Liver (tissue), 9 donors: ENCODE measurements around the gene MAGEC1. TPM values are rescaled to one million over a fixed set of nuclear protein-coding genes. Genes with fewer than 3 reads are reported as not detected.
"Not testable (repeated sequence)": the region's sequence is repeated elsewhere in the genome, so short reads cannot be mapped to it uniquely, and the experiment has no call there.

Experiments
- DNase-seq: peaks from one replicate; pipeline ENCODE4 v3.0.0-alpha.2; 2017; ENCODE audit warnings: low spot score
- H3K27ac ChIP-seq, 2 donors: one replicate each; pipeline ENCODE4 v1.7.0; 2013; ENCODE audit warnings: inconsistent platforms in 2 of 2, low read length in 2 of 2, control low read depth in 1 of 2, low read depth in 1 of 2, mild to moderate bottlenecking in 1 of 2
- H3K27me3 ChIP-seq, 4 donors: one replicate each; pipeline versions ENCODE4 v1.6.1 to v1.7.0; 2013; ENCODE audit warnings: low read length in 3 of 4, inconsistent platforms in 1 of 4, mild to moderate bottlenecking in 1 of 4, moderate library complexity in 1 of 4; ENCODE audit not compliant: control insufficient read depth in 4 of 4, insufficient read depth in 4 of 4
- H3K36me3 ChIP-seq, 4 donors: one replicate each; pipeline versions ENCODE4 v1.6.1 to v1.7.0; 2013; ENCODE audit warnings: low read length in 3 of 4, mild to moderate bottlenecking in 3 of 4, low read depth in 1 of 4, moderate library complexity in 1 of 4; ENCODE audit not compliant: control insufficient read depth in 4 of 4, insufficient read depth in 3 of 4
- H3K4me1 ChIP-seq, 4 donors: one replicate each; pipeline versions ENCODE4 v1.6.1 to v1.7.0; 2013; ENCODE audit warnings: low read length in 3 of 4, mild to moderate bottlenecking in 3 of 4, moderate library complexity in 1 of 4; ENCODE audit not compliant: control insufficient read depth in 4 of 4, insufficient read depth in 4 of 4
- H3K4me3 ChIP-seq, 3 donors: one replicate each; pipeline versions ENCODE4 v1.6.1 to v1.7.0; 2013; ENCODE audit warnings: low read length in 3 of 3, control low read depth in 1 of 3, low read depth in 1 of 3, mild to moderate bottlenecking in 1 of 3
- H3K9ac ChIP-seq, 2 donors: one replicate each; pipeline ENCODE4 v1.7.0; 2013; ENCODE audit warnings: low read length in 2 of 2, mild to moderate bottlenecking in 2 of 2, moderate library complexity in 2 of 2, control low read depth in 1 of 2, low read depth in 1 of 2
- H3K9me3 ChIP-seq, 4 donors: one replicate each; pipeline versions ENCODE4 v1.6.1 to v1.7.0; 2013; ENCODE audit warnings: low read length in 3 of 4; ENCODE audit not compliant: control insufficient read depth in 4 of 4
- EGR1 ChIP-seq, 2 donors: IDR thresholded peaks; 2 replicates each; pipeline ENCODE4 v1.6.1; 2016 to 2018; ENCODE audit warnings: antibody characterized with exemption in 2 of 2, low read depth in 2 of 2
- FOXA2 ChIP-seq: IDR thresholded peaks from 2 replicates; pipeline ENCODE4 v1.6.1; 2016; ENCODE audit warnings: antibody characterized with exemption
- GABPA ChIP-seq, 2 donors: IDR thresholded peaks in 1 of 2; conservative IDR thresholded peaks in 1 of 2; 2 replicates each; pipeline ENCODE4 v1.6.1; 2016; ENCODE audit warnings: antibody characterized with exemption in 2 of 2, mild to moderate bottlenecking in 1 of 2, moderate library complexity in 1 of 2
- HNF4A ChIP-seq, 2 donors: conservative IDR thresholded peaks; 2 replicates each; pipeline ENCODE4 v1.6.1; 2016; ENCODE audit warnings: antibody characterized with exemption in 2 of 2, mild to moderate bottlenecking in 2 of 2
- HNF4G ChIP-seq: IDR thresholded peaks from 2 replicates; pipeline ENCODE4 v1.6.1; 2016; ENCODE audit warnings: antibody characterized with exemption
- JUND ChIP-seq, 2 donors: IDR thresholded peaks; 2 replicates each; pipeline ENCODE4 v1.6.1; 2016; ENCODE audit warnings: antibody characterized with exemption in 2 of 2
- RAD21 ChIP-seq, 2 donors: IDR thresholded peaks; 2 replicates each; pipeline ENCODE4 v1.6.1; 2016; ENCODE audit warnings: antibody characterized with exemption in 2 of 2, mild to moderate bottlenecking in 2 of 2
- SP1 ChIP-seq: IDR thresholded peaks from 2 replicates; pipeline ENCODE4 v1.6.1; 2018; ENCODE audit warnings: antibody characterized with exemption, mild to moderate bottlenecking
- TAF1 ChIP-seq: conservative IDR thresholded peaks from 2 replicates; pipeline ENCODE4 v1.6.1; 2016; ENCODE audit warnings: antibody characterized with exemption, mild to moderate bottlenecking
- YY1 ChIP-seq: IDR thresholded peaks from 2 replicates; pipeline ENCODE4 v1.6.1; 2016; ENCODE audit warnings: antibody characterized with exemption, mild to moderate bottlenecking
- WGBS: extraction: QIAGEN DNeasy Blood & Tissue Kit; methylation state at CpG from one replicate; pipeline ENCODE4 v1.1.7; 2013; 5-methylcytosine and 5-hydroxymethylcytosine counted together
- polyA plus RNA-seq, 2 donors: library from polyadenylated mRNA; stranded (reverse) in 1 of 2; unstranded in 1 of 2; fragments of 200-250 nt in 1 of 2; fragments of >200 nt in 1 of 2; fragmentation: Nextera tagmentation in 1 of 2; extraction: Ambion mirVana in 1 of 2; gene quantifications; one replicate each; pipeline versions ENCODE4 v1.2.1 to v1.2.3, GENCODE V29; 2013 to 2015
- total RNA-seq, 2 donors: library from RNA; depleted of rRNA; stranded (reverse); fragments of >200 nt; gene quantifications; one replicate each; pipeline ENCODE4 v1.2.3, GENCODE V29; 2014
- TF ChIP-seq, protein P1 (sequence below): IDR thresholded peaks from 2 replicates; pipeline ENCODE4 v1.6.1; 2016; ENCODE audit warnings: antibody characterized with exemption
- TF ChIP-seq, protein P2 (sequence below): IDR thresholded peaks from 2 replicates; pipeline ENCODE4 v1.6.1; 2016; ENCODE audit warnings: antibody characterized with exemption
- TF ChIP-seq, protein P3 (sequence below): IDR thresholded peaks from 2 replicates; pipeline ENCODE4 v1.6.1; 2016; ENCODE audit warnings: antibody characterized with exemption, mild to moderate bottlenecking
- TF ChIP-seq, protein P4 (sequence below): IDR thresholded peaks from 2 replicates; pipeline ENCODE4 v1.6.1; 2016; ENCODE audit warnings: antibody characterized with exemption
- donor health status: healthy.
- donor health status: healthy.
- donor health status: healthy.
- donor health status: healthy.
- donor health status: healthy.

MAGEC1 gene
- total and polyA plus RNA-seq, 4 donors, result not detected

- H3K4me3 ChIP-seq, result no peak overlapping the region
- H3K36me3 ChIP-seq, result no peaks in the 10 kb centered on the region
- no peak for DNase-seq
- peaks cover 0 to 7% (median 0%) of the 10 kb centered on the region in 4 donors for H3K27me3 ChIP-seq
- no peak overlapping the region for H3K27ac ChIP-seq
- TF ChIP-seq, protein P1, sequence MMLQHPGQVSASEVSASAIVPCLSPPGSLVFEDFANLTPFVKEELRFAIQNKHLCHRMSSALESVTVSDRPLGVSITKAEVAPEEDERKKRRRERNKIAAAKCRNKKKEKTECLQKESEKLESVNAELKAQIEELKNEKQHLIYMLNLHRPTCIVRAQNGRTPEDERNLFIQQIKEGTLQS, result no peak
- no peak for TF ChIP-seq YY1
- 40% methylated on average over 3 of the region's 3 CpGs for WGBS
- H3K9ac ChIP-seq, result no peak overlapping the region
- H3K9me3 ChIP-seq, result no peaks in the 10 kb centered on the region
- H3K4me1 ChIP-seq, result no peaks in the 10 kb centered on the region
Observed at GRCh38 chrX:141857479-141857878, 46.2 kb upstream of the MAGEC1 start.

- H3K4me3 ChIP-seq, result no peak overlapping the region
- no peak for DNase-seq
- H3K9ac ChIP-seq, result no peak overlapping the region
- H3K27me3 ChIP-seq, result peaks cover 0 to 6% (median 0%) of the 10 kb centered on the region in 4 donors
- H3K4me1 ChIP-seq, result no peaks in the 10 kb centered on the region
- WGBS, result 74% methylated on average over 5 of the region's 5 CpGs
- no peaks in the 10 kb centered on the region for H3K9me3 ChIP-seq
- no peaks in the 10 kb centered on the region for H3K36me3 ChIP-seq
- H3K27ac ChIP-seq, result no peak overlapping the region
- TF ChIP-seq, protein P2, sequence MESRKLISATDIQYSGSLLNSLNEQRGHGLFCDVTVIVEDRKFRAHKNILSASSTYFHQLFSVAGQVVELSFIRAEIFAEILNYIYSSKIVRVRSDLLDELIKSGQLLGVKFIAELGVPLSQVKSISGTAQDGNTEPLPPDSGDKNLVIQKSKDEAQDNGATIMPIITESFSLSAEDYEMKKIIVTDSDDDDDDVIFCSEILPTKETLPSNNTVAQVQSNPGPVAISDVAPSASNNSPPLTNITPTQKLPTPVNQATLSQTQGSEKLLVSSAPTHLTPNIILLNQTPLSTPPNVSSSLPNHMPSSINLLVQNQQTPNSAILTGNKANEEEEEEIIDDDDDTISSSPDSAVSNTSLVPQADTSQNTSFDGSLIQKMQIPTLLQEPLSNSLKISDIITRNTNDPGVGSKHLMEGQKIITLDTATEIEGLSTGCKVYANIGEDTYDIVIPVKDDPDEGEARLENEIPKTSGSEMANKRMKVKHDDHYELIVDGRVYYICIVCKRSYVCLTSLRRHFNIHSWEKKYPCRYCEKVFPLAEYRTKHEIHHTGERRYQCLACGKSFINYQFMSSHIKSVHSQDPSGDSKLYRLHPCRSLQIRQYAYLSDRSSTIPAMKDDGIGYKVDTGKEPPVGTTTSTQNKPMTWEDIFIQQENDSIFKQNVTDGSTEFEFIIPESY, result no peak
- TF ChIP-seq, protein P1, result no peak
- TF ChIP-seq HNF4G (no peak), JUND (IDR thresholded peaks at IDR 0.05) (no peak), HNF4A (conservative IDR thresholded peaks at IDR 0.05) (no peak), EGR1 (IDR thresholded peaks at IDR 0.05; ENCODE audit: low read depth in 2 of 2) (no peak), RAD21 (IDR thresholded peaks at IDR 0.05) (no peak), YY1 (no peak)
Observed at GRCh38 chrX:141879616-141880015, 24.1 kb upstream of the MAGEC1 start.

DNA sequence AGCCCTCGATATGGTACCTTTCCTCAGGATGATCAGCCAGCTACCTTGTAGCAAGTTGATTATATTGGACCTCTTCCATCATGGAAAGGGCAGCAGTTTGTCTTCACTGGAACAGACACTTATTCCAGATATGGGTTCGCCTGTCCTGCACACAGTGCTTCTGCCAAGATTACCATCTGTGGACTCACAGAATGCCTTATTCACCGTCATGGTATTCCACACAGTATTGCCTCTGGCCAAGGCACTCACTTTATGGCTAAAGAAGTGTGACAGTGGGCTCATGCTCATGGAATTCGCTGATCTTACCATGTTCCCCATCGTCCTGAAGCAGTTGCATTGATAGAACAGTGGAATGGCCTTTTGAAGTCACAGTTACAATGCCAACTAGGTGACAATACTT is 14.9 kb upstream of the MAGEC1 start:
- H3K27ac ChIP-seq, DNase-seq, H3K4me1 ChIP-seq, H3K27me3 ChIP-seq, H3K9me3 ChIP-seq, H3K9ac ChIP-seq, H3K36me3 ChIP-seq, H3K4me3 ChIP-seq: not testable (repeated sequence)
- 62% methylated on average over 5 of the region's 5 CpGs for WGBS

- Histone ChIP-seq H3K36me3 (no peaks in the 10 kb centered on the region), H3K27me3 (no peaks in the 10 kb centered on the region), H3K4me3 (no peak overlapping the region), H3K27ac (no peak overlapping the region), H3K9ac (no peak overlapping the region), H3K4me1 (no peaks in the 10 kb centered on the region), H3K9me3 (no peaks in the 10 kb centered on the region)
- no peak for DNase-seq
- 75% methylated on average over 7 of the region's 7 CpGs for WGBS
- TF ChIP-seq EGR1 (IDR thresholded peaks at IDR 0.05; ENCODE audit: low read depth in 2 of 2) (no peak), RAD21 (IDR thresholded peaks at IDR 0.05) (no peak), YY1 (no peak), GABPA (IDR thresholded peaks at IDR 0.05 in 1 of 2, conservative IDR thresholded peaks at IDR 0.05 in 1 of 2) (no peak), SP1 (no peak), TAF1 (no peak), FOXA2 (no peak), JUND (IDR thresholded peaks at IDR 0.05) (no peak)
- TF ChIP-seq, protein P3, sequence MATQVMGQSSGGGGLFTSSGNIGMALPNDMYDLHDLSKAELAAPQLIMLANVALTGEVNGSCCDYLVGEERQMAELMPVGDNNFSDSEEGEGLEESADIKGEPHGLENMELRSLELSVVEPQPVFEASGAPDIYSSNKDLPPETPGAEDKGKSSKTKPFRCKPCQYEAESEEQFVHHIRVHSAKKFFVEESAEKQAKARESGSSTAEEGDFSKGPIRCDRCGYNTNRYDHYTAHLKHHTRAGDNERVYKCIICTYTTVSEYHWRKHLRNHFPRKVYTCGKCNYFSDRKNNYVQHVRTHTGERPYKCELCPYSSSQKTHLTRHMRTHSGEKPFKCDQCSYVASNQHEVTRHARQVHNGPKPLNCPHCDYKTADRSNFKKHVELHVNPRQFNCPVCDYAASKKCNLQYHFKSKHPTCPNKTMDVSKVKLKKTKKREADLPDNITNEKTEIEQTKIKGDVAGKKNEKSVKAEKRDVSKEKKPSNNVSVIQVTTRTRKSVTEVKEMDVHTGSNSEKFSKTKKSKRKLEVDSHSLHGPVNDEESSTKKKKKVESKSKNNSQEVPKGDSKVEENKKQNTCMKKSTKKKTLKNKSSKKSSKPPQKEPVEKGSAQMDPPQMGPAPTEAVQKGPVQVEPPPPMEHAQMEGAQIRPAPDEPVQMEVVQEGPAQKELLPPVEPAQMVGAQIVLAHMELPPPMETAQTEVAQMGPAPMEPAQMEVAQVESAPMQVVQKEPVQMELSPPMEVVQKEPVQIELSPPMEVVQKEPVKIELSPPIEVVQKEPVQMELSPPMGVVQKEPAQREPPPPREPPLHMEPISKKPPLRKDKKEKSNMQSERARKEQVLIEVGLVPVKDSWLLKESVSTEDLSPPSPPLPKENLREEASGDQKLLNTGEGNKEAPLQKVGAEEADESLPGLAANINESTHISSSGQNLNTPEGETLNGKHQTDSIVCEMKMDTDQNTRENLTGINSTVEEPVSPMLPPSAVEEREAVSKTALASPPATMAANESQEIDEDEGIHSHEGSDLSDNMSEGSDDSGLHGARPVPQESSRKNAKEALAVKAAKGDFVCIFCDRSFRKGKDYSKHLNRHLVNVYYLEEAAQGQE, result no peak
- TF ChIP-seq, protein P2, result no peak
- TF ChIP-seq, protein P4, sequence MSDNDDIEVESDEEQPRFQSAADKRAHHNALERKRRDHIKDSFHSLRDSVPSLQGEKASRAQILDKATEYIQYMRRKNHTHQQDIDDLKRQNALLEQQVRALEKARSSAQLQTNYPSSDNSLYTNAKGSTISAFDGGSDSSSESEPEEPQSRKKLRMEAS, result no peak
- TF ChIP-seq, protein P1, result no peak
Observed at GRCh38 chrX:141894733-141895132, 9.0 kb upstream of the MAGEC1 start.
